Choroid plexus epithelial cell (primary cell): ENCODE measurements around the gene DNAJC6.

Experiments used
- DNase-seq: peaks from one replicate; pipeline ENCODE4 v3.0.0-alpha.2; 2010; ENCODE audit warnings: low read depth
- H3K4me3 ChIP-seq: 2 replicates; pipeline ENCODE4 v1.5.1; 2011; ENCODE audit warnings: low read depth, mild to moderate bottlenecking, control low read depth, low read length, moderate library complexity
- CTCF ChIP-seq: conservative IDR thresholded peaks from 2 replicates; pipeline ENCODE4 v1.5.1; 2011; ENCODE audit warnings: low read depth, mild to moderate bottlenecking, control low read depth, inconsistent platforms, low read length, moderate library complexity

The DNAJC6 gene

DNA sequence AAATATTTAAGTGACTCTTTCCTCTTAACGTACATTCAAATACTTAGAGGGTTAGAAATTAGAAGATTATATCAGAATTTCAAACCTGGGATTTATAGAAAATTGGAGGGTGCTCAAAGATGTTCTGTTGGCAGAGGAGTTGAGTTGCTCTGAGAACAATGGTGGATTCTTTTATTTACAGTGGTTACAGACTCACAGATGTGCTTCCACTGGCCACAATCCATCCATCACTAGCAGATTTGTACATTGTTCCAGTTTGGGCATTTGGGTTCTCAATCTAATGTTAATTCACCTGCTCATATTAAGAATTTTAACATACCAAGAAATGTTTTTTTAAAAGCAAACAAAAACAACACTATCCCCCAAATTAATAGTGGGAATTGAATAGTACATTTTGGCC lies 23.5 kb downstream of the DNAJC6 start:
- DNase-seq: no peak
- TF ChIP-seq CTCF: no peak
- H3K4me3 ChIP-seq: no peak overlapping the region

GRCh38 chr1:65334081-65334480 lies 24.7 kb downstream of the DNAJC6 start:
- no peak for TF ChIP-seq CTCF
- no peak for DNase-seq
- no peak overlapping the region for H3K4me3 ChIP-seq

GRCh38 chr1:65339866-65340468 lies 30.6 kb downstream of the DNAJC6 start:
- TF ChIP-seq CTCF: no peak
- H3K4me3 ChIP-seq: no peak overlapping the region
- DNase-seq: peak; percentile 15

- TF ChIP-seq CTCF: no peak
- no peak for DNase-seq
- no peak overlapping the region for H3K4me3 ChIP-seq
These were observed 32.0 kb downstream of the DNAJC6 start for GRCh38 chr1:65341381-65341780.

DNA sequence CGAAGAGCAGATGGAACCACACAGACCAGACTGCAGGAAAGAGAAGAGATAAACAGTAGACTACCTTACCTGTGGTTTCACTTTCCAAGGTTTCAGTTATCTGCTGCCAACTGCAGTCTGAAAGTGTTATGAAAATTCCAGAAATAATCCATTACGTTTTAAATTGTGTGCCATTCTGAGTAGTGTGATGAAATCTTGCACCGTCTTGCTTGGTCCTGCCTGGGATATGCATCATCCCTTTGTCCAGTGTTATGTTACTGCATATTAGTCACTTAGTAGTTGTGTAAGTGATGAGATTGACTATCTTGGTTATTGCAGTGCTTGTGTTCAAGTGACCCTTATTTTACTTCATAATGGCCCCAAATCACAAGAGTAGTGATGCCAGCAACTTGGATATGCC lies 33.9 kb downstream of the DNAJC6 start:
- DNase-seq: peak; percentile 6
- H3K4me3 ChIP-seq: no peak overlapping the region
- no peak for TF ChIP-seq CTCF

GRCh38 chr1:65344171-65344814 lies 35.0 kb downstream of the DNAJC6 start:
- TF ChIP-seq CTCF: no peak
- no peak overlapping the region for H3K4me3 ChIP-seq
- DNase-seq: no peak

DNA sequence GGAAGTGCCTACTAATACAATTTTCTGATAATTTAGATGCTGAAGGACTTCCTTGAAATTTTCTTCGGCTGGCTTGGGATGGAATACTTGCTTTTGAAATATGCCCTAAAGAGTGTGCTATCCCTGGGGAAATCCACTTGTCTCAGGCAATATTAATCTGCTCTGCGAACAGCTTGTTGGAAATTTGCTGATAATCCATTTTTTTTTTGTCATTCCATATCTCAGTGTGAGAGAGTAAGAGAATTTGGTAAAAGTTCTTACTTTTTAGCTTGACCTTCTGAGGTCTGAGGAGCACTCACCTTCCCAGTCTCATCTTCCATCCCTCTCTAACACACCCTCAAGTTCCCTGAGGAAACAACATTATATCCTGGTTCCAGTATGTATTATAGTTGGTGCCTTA lies 36.8 kb downstream of the DNAJC6 start:
- no peak for TF ChIP-seq CTCF
- H3K4me3 ChIP-seq: no peak overlapping the region
- DNase-seq: no peak
